Keratinocyte (primary cell): ENCODE measurements around the gene PYDC1. TPM values are rescaled to one million over a fixed set of nuclear protein-coding genes. Genes with fewer than 3 reads are reported as not detected.

Source experiments
- DNase-seq: peaks from one replicate; pipeline ENCODE4 v3.0.0-alpha.2; 2011; ENCODE audit warnings: low read depth, missing footprints, low spot score
- FAIRE-seq: peaks from 2 replicates; lab custom pipeline; 2011; peaks lifted over from hg19 to GRCh38; lab: Jason Lieb, UNC
- H2AFZ ChIP-seq: 2 replicates; pipeline ENCODE4 v1.6.0; 2012; ENCODE audit warnings: low read length, control low read depth, inconsistent platforms; ENCODE audit not compliant: control insufficient read depth
- H3K27ac ChIP-seq: 2 replicates; pipeline ENCODE4 v1.5.1; 2011; ENCODE audit warnings: low read length; ENCODE audit not compliant: control insufficient read depth, insufficient read depth
- H3K27me3 ChIP-seq: 3 replicates; pipeline ENCODE4 v1.6.0; 2011; ENCODE audit warnings: low read length; ENCODE audit not compliant: control insufficient read depth, insufficient read depth; ENCODE audit errors: extremely low read depth
- H3K36me3 ChIP-seq, 2 experiments: 2 replicates in 1 of 2; 3 replicates in 1 of 2; pipeline ENCODE4 v1.5.1; 2011; ENCODE audit warnings: low read length in 2 of 2, mild to moderate bottlenecking in 1 of 2; ENCODE audit not compliant: control insufficient read depth in 2 of 2, insufficient read depth in 2 of 2; ENCODE audit errors: extremely low read depth in 1 of 2
- H3K4me1 ChIP-seq: 3 replicates; pipeline ENCODE4 v1.5.1; 2011; ENCODE audit warnings: low read length; ENCODE audit not compliant: control insufficient read depth, insufficient read depth; ENCODE audit errors: extremely low read depth
- H3K4me2 ChIP-seq: 3 replicates; pipeline ENCODE4 v1.6.0; 2011; ENCODE audit warnings: low read depth, low read length; ENCODE audit not compliant: control insufficient read depth, insufficient read depth; ENCODE audit errors: extremely low read depth
- H3K4me3 ChIP-seq, 3 experiments: fragments of 200-600 bp in 1 of 3; sonication (generic) in 1 of 3; 2 replicates in 2 of 3; 3 replicates in 1 of 3; pipeline ENCODE4 v1.5.1; 2011 to 2016; ENCODE audit warnings: low read length in 3 of 3, mild to moderate bottlenecking in 3 of 3, control low read depth in 2 of 3, inconsistent platforms in 1 of 3, low read depth in 1 of 3, mixed read lengths in 1 of 3, mixed run types in 1 of 3, moderate library complexity in 1 of 3; ENCODE audit not compliant: control insufficient read depth in 2 of 3, insufficient read depth in 2 of 3; ENCODE audit errors: extremely low read depth in 1 of 3
- H3K79me2 ChIP-seq: 2 replicates; pipeline ENCODE4 v1.6.0; 2012; ENCODE audit warnings: low read length; ENCODE audit not compliant: control insufficient read depth, insufficient read depth
- H3K9ac ChIP-seq: 3 replicates; pipeline ENCODE4 v1.6.0; 2011; ENCODE audit warnings: low read length; ENCODE audit not compliant: control insufficient read depth, insufficient read depth; ENCODE audit errors: extremely low read depth
- H3K9me1 ChIP-seq: 3 replicates; pipeline ENCODE4 v1.6.0; 2011; ENCODE audit warnings: low read length; ENCODE audit not compliant: control insufficient read depth, insufficient read depth; ENCODE audit errors: extremely low read depth
- H3K9me3 ChIP-seq: 2 replicates; pipeline ENCODE4 v1.5.1; 2012; ENCODE audit warnings: low read depth, low read length; ENCODE audit not compliant: control insufficient read depth
- H4K20me1 ChIP-seq: 3 replicates; pipeline ENCODE4 v1.6.0; 2011; ENCODE audit warnings: low read length; ENCODE audit not compliant: control insufficient read depth, insufficient read depth; ENCODE audit errors: extremely low read depth
- CTCF ChIP-seq, 3 experiments: IDR thresholded peaks in 1 of 3; conservative IDR thresholded peaks in 1 of 3; optimal IDR thresholded peaks in 1 of 3; 2 replicates in 2 of 3; 3 replicates in 1 of 3; pipeline versions ENCODE3 to v1.5.1; 2011; ENCODE audit warnings: low read length in 3 of 3, mild to moderate bottlenecking in 3 of 3, moderate library complexity in 2 of 3, control low read depth in 1 of 3, inconsistent platforms in 1 of 3; ENCODE audit not compliant: insufficient read depth in 2 of 3; ENCODE audit errors: extremely low read depth in 1 of 3
- EZH2 ChIP-seq: IDR thresholded peaks from one replicate; pipeline ENCODE4 v1.6.1; 2012; ENCODE audit warnings: inconsistent platforms, mild to moderate bottlenecking, low read length, moderate library complexity
- dilution Hi-C: fragments of 300-500 bp; cut with MboI; formaldehyde crosslinking; loops from one replicate; pipeline ENCODE4 v1.7.0; 2020; ENCODE audit warnings: low sequenced_read_pairs; ENCODE audit not compliant: extremely low pct_ligation_motif_present
- polyA plus RNA-seq, 5 experiments: library from polyadenylated mRNA; depleted of rRNA in 3 of 5; stranded (reverse) in 3 of 5; stranded (forward) in 1 of 5; unstranded in 1 of 5; fragments of >200 nt; gene quantifications; 1 replicate in 1 of 5; 2 replicates in 3 of 5; 3 replicates in 1 of 5; pipeline versions ENCODE4 v1.2.1 to v1.2.3, GENCODE V29; 2011 to 2012; ENCODE audit warnings: missing spikeins in 2 of 5, low read depth in 1 of 5, low replicate concordance in 1 of 5

Gene PYDC1
- polyA plus RNA-seq, 1 donor (not counting 4 experiments of a cell fraction or from before 2014, with no cell fraction given), result not detected

GRCh38 chr16:31206776-31207175 lies 10.2 kb downstream of the PYDC1 start:
- peaks cover 5% of the 10 kb centered on the region for H3K4me1 ChIP-seq
- no peak overlapping the region for H3K4me3 ChIP-seq
- no peaks in the 10 kb centered on the region for H3K36me3 ChIP-seq
- dilution Hi-C loops, result no loop called here
- no peak overlapping the region for H2AFZ ChIP-seq
- no peak overlapping the region for H3K9ac ChIP-seq
- no peaks in the 10 kb centered on the region for H3K79me2 ChIP-seq
- TF ChIP-seq CTCF (optimal IDR thresholded peaks at IDR 0.05 in 1 of 3, IDR thresholded peaks at IDR 0.05 in 1 of 3, conservative IDR thresholded peaks at IDR 0.05 in 1 of 3; ENCODE audit: extremely low read depth in 1 of 3, insufficient read depth in 2 of 3, low read length in 3 of 3) (no peak), EZH2 (no peak)
- DNase-seq (no peak), FAIRE-seq (no peak)
- no peaks in the 10 kb centered on the region for H3K9me1 ChIP-seq
- H3K27me3 ChIP-seq, result no peaks in the 10 kb centered on the region
- H3K27ac ChIP-seq, result no peak overlapping the region
- H4K20me1 ChIP-seq, result no peaks in the 10 kb centered on the region
- no peaks in the 10 kb centered on the region for H3K9me3 ChIP-seq
- no peak overlapping the region for H3K4me2 ChIP-seq

- H3K9ac ChIP-seq, result no peak overlapping the region
- dilution Hi-C loops, result no loop called here
- H3K4me2 ChIP-seq, result no peak overlapping the region
- H3K36me3 ChIP-seq, result no peaks in the 10 kb centered on the region
- H3K4me3 ChIP-seq, result no peak overlapping the region
- no peaks in the 10 kb centered on the region for H3K27me3 ChIP-seq
- no peaks in the 10 kb centered on the region for H4K20me1 ChIP-seq
- TF ChIP-seq EZH2 (no peak), CTCF (optimal IDR thresholded peaks at IDR 0.05 in 1 of 3, IDR thresholded peaks at IDR 0.05 in 1 of 3, conservative IDR thresholded peaks at IDR 0.05 in 1 of 3; ENCODE audit: extremely low read depth in 1 of 3, insufficient read depth in 2 of 3, low read length in 3 of 3) (no peak)
- no peak for FAIRE-seq
- no peaks in the 10 kb centered on the region for H3K9me1 ChIP-seq
- no peak overlapping the region for H3K27ac ChIP-seq
- peaks cover 2% of the 10 kb centered on the region for H3K79me2 ChIP-seq
- H2AFZ ChIP-seq, result no peak overlapping the region
- DNase-seq, result no peak
- no peaks in the 10 kb centered on the region for H3K9me3 ChIP-seq
- H3K4me1 ChIP-seq, result peaks cover 22% of the 10 kb centered on the region
Observed at GRCh38 chr16:31204871-31205666, 11.9 kb downstream of the PYDC1 start.
